Measurements from ENCODE around the gene ERVFRD-1.

- TF ChIP-seq CTCF (conservative IDR thresholded peaks at IDR 0.05 in 1 of 2, IDR thresholded peaks at IDR 0.05 in 1 of 2; ENCODE audit: extremely low read depth in 1 of 2, insufficient read depth in 1 of 2, low read depth in 1 of 2, low read length in 2 of 2) (no peak), EZH2 (IDR thresholded peaks at IDR 0.05; ENCODE audit: borderline replicate concordance, low read length) (no peak)
These were observed 34.7 kb upstream of the ERVFRD-1 start for GRCh38 chr6:11146117-11146826.

All from mammary epithelial cell (primary cell).